Keratinocyte (primary cell): Measurements from ENCODE around the gene F10. TPM values are rescaled to one million over a fixed set of nuclear protein-coding genes. Genes with fewer than 3 reads are reported as not detected.

Experiments used
- DNase-seq: peaks from one replicate; pipeline ENCODE4 v3.0.0-alpha.2; 2011; ENCODE audit warnings: low read depth, missing footprints, low spot score
- FAIRE-seq: peaks from 2 replicates; lab custom pipeline; 2011; peaks lifted over from hg19 to GRCh38; lab: Jason Lieb, UNC
- H2AFZ ChIP-seq: 2 replicates; pipeline ENCODE4 v1.6.0; 2012; ENCODE audit warnings: low read length, control low read depth, inconsistent platforms; ENCODE audit not compliant: control insufficient read depth
- H3K27ac ChIP-seq: 2 replicates; pipeline ENCODE4 v1.5.1; 2011; ENCODE audit warnings: low read length; ENCODE audit not compliant: control insufficient read depth, insufficient read depth
- H3K27me3 ChIP-seq: 3 replicates; pipeline ENCODE4 v1.6.0; 2011; ENCODE audit warnings: low read length; ENCODE audit not compliant: control insufficient read depth, insufficient read depth; ENCODE audit errors: extremely low read depth
- H3K36me3 ChIP-seq, 2 experiments: 2 replicates in 1 of 2; 3 replicates in 1 of 2; pipeline ENCODE4 v1.5.1; 2011; ENCODE audit warnings: low read length in 2 of 2, mild to moderate bottlenecking in 1 of 2; ENCODE audit not compliant: control insufficient read depth in 2 of 2, insufficient read depth in 2 of 2; ENCODE audit errors: extremely low read depth in 1 of 2
- H3K4me1 ChIP-seq: 3 replicates; pipeline ENCODE4 v1.5.1; 2011; ENCODE audit warnings: low read length; ENCODE audit not compliant: control insufficient read depth, insufficient read depth; ENCODE audit errors: extremely low read depth
- H3K4me2 ChIP-seq: 3 replicates; pipeline ENCODE4 v1.6.0; 2011; ENCODE audit warnings: low read depth, low read length; ENCODE audit not compliant: control insufficient read depth, insufficient read depth; ENCODE audit errors: extremely low read depth
- H3K4me3 ChIP-seq, 3 experiments: fragments of 200-600 bp in 1 of 3; sonication (generic) in 1 of 3; 2 replicates in 2 of 3; 3 replicates in 1 of 3; pipeline ENCODE4 v1.5.1; 2011 to 2016; ENCODE audit warnings: low read length in 3 of 3, mild to moderate bottlenecking in 3 of 3, control low read depth in 2 of 3, inconsistent platforms in 1 of 3, low read depth in 1 of 3, mixed read lengths in 1 of 3, mixed run types in 1 of 3, moderate library complexity in 1 of 3; ENCODE audit not compliant: control insufficient read depth in 2 of 3, insufficient read depth in 2 of 3; ENCODE audit errors: extremely low read depth in 1 of 3
- H3K79me2 ChIP-seq: 2 replicates; pipeline ENCODE4 v1.6.0; 2012; ENCODE audit warnings: low read length; ENCODE audit not compliant: control insufficient read depth, insufficient read depth
- H3K9ac ChIP-seq: 3 replicates; pipeline ENCODE4 v1.6.0; 2011; ENCODE audit warnings: low read length; ENCODE audit not compliant: control insufficient read depth, insufficient read depth; ENCODE audit errors: extremely low read depth
- H3K9me1 ChIP-seq: 3 replicates; pipeline ENCODE4 v1.6.0; 2011; ENCODE audit warnings: low read length; ENCODE audit not compliant: control insufficient read depth, insufficient read depth; ENCODE audit errors: extremely low read depth
- H3K9me3 ChIP-seq: 2 replicates; pipeline ENCODE4 v1.5.1; 2012; ENCODE audit warnings: low read depth, low read length; ENCODE audit not compliant: control insufficient read depth
- H4K20me1 ChIP-seq: 3 replicates; pipeline ENCODE4 v1.6.0; 2011; ENCODE audit warnings: low read length; ENCODE audit not compliant: control insufficient read depth, insufficient read depth; ENCODE audit errors: extremely low read depth
- CTCF ChIP-seq, 3 experiments: IDR thresholded peaks in 1 of 3; conservative IDR thresholded peaks in 1 of 3; optimal IDR thresholded peaks in 1 of 3; 2 replicates in 2 of 3; 3 replicates in 1 of 3; pipeline versions ENCODE3 to v1.5.1; 2011; ENCODE audit warnings: low read length in 3 of 3, mild to moderate bottlenecking in 3 of 3, moderate library complexity in 2 of 3, control low read depth in 1 of 3, inconsistent platforms in 1 of 3; ENCODE audit not compliant: insufficient read depth in 2 of 3; ENCODE audit errors: extremely low read depth in 1 of 3
- EZH2 ChIP-seq: IDR thresholded peaks from one replicate; pipeline ENCODE4 v1.6.1; 2012; ENCODE audit warnings: inconsistent platforms, mild to moderate bottlenecking, low read length, moderate library complexity
- dilution Hi-C: fragments of 300-500 bp; cut with MboI; formaldehyde crosslinking; loops from one replicate; pipeline ENCODE4 v1.7.0; 2020; ENCODE audit warnings: low sequenced_read_pairs; ENCODE audit not compliant: extremely low pct_ligation_motif_present
- polyA plus RNA-seq, 5 experiments: library from polyadenylated mRNA; depleted of rRNA in 3 of 5; stranded (reverse) in 3 of 5; stranded (forward) in 1 of 5; unstranded in 1 of 5; fragments of >200 nt; gene quantifications; 1 replicate in 1 of 5; 2 replicates in 3 of 5; 3 replicates in 1 of 5; pipeline versions ENCODE4 v1.2.1 to v1.2.3, GENCODE V29; 2011 to 2012; ENCODE audit warnings: missing spikeins in 2 of 5, low read depth in 1 of 5, low replicate concordance in 1 of 5

F10 gene
- polyA plus RNA-seq, 1 donor (not counting 4 experiments of a cell fraction or from before 2014, with no cell fraction given): not detected

- TF ChIP-seq EZH2 (no peak), CTCF (optimal IDR thresholded peaks at IDR 0.05 in 1 of 3, IDR thresholded peaks at IDR 0.05 in 1 of 3, conservative IDR thresholded peaks at IDR 0.05 in 1 of 3; ENCODE audit: extremely low read depth in 1 of 3, insufficient read depth in 2 of 3, low read length in 3 of 3) (no peak)
- no peak for FAIRE-seq
- no peak overlapping the region for H2AFZ ChIP-seq
Measured at GRCh38 chr13:113082198-113083021, 40.2 kb upstream of the F10 start.

GRCh38 chr13:113083022-113083373 is 39.6 kb upstream of the F10 start:
- Histone ChIP-seq H3K79me2 (no peaks in the 10 kb centered on the region), H3K9ac (no peak overlapping the region), H3K9me1 (no peaks in the 10 kb centered on the region), H3K27me3 (peaks cover 6% of the 10 kb centered on the region), H3K27ac (no peak overlapping the region), H3K4me1 (no peaks in the 10 kb centered on the region), H3K4me2 (no peak overlapping the region), H4K20me1 (no peaks in the 10 kb centered on the region), H3K9me3 (no peaks in the 10 kb centered on the region), H2AFZ (no peak overlapping the region), H3K4me3 (no peak overlapping the region), H3K36me3 (no peaks in the 10 kb centered on the region)
- FAIRE-seq: no peak
- dilution Hi-C loops: no loop called here
- TF ChIP-seq CTCF (optimal IDR thresholded peaks at IDR 0.05 in 1 of 3, IDR thresholded peaks at IDR 0.05 in 1 of 3, conservative IDR thresholded peaks at IDR 0.05 in 1 of 3; ENCODE audit: extremely low read depth in 1 of 3, insufficient read depth in 2 of 3, low read length in 3 of 3) (no peak), EZH2 (no peak)
- DNase-seq: no peak

More at GRCh38 chr13:113082198-113083021, 40.2 kb upstream of the F10 start:
- dilution Hi-C loops: no loop called here
- Histone ChIP-seq H3K79me2 (no peaks in the 10 kb centered on the region), H3K9ac (no peak overlapping the region), H3K27ac (no peak overlapping the region), H3K36me3 (no peaks in the 10 kb centered on the region), H3K27me3 (peaks cover 6% of the 10 kb centered on the region), H3K4me2 (no peak overlapping the region), H3K4me1 (no peaks in the 10 kb centered on the region), H4K20me1 (no peaks in the 10 kb centered on the region), H3K4me3 (no peak overlapping the region), H3K9me3 (no peaks in the 10 kb centered on the region), H3K9me1 (no peaks in the 10 kb centered on the region)
- no peak for DNase-seq
